Measurements from ENCODE around the gene PIP4K2A. TPM values are rescaled to one million over a fixed set of nuclear protein-coding genes. Genes with fewer than 3 reads are reported as not detected.
"Not testable (repeated sequence)": the region's sequence is repeated elsewhere in the genome, so short reads cannot be mapped to it uniquely, and the experiment has no call there.

The PIP4K2A gene
- total and polyA plus RNA-seq, 2 experiments from 2014 or later, result 39.9 to 40.1 TPM

DNA sequence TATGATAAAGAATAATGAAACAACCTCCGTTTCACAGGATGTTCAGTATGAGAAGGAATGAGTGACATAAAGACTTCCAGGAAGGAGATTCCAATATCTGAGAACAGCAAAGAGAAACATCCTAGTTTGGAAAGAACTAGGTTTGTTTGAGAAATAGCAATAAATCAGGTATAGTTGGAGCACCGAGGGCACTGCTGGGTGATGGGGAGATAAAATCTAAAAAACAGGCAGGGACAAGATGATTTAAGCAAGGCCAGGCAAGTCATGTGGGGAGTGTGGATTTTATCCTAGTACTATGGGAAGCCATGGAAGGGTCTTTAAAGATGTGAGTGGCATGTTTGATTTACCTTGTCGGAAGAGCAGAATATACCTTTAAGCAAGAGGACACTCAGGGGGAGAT, 199.4 kb downstream of the PIP4K2A start (continued):
- TF ChIP-seq, protein P1, sequence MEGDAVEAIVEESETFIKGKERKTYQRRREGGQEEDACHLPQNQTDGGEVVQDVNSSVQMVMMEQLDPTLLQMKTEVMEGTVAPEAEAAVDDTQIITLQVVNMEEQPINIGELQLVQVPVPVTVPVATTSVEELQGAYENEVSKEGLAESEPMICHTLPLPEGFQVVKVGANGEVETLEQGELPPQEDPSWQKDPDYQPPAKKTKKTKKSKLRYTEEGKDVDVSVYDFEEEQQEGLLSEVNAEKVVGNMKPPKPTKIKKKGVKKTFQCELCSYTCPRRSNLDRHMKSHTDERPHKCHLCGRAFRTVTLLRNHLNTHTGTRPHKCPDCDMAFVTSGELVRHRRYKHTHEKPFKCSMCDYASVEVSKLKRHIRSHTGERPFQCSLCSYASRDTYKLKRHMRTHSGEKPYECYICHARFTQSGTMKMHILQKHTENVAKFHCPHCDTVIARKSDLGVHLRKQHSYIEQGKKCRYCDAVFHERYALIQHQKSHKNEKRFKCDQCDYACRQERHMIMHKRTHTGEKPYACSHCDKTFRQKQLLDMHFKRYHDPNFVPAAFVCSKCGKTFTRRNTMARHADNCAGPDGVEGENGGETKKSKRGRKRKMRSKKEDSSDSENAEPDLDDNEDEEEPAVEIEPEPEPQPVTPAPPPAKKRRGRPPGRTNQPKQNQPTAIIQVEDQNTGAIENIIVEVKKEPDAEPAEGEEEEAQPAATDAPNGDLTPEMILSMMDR (conservative IDR thresholded peaks at IDR 0.05; ENCODE audit: low read depth in 2 of 2), result no peak
- TF ChIP-seq, protein P2, sequence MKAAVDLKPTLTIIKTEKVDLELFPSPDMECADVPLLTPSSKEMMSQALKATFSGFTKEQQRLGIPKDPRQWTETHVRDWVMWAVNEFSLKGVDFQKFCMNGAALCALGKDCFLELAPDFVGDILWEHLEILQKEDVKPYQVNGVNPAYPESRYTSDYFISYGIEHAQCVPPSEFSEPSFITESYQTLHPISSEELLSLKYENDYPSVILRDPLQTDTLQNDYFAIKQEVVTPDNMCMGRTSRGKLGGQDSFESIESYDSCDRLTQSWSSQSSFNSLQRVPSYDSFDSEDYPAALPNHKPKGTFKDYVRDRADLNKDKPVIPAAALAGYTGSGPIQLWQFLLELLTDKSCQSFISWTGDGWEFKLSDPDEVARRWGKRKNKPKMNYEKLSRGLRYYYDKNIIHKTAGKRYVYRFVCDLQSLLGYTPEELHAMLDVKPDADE (IDR thresholded peaks at IDR 0.05), result no peak
- TF ChIP-seq CREB1 (CRISPR knock-in tag; IDR thresholded peaks at IDR 0.05; ENCODE audit: low read depth) (no peak), ZNF114 (CRISPR knock-in tag; IDR thresholded peaks at IDR 0.05) (no peak), EZH2phosphoT487 (IDR thresholded peaks at IDR 0.05; ENCODE audit: unreplicated experiment) (no peak), STAT1 (IDR thresholded peaks at IDR 0.05; ENCODE audit: unreplicated experiment) (no peak), ZNF331 (CRISPR knock-in tag; IDR thresholded peaks at IDR 0.05; ENCODE audit: low read depth) (no peak)

DNA sequence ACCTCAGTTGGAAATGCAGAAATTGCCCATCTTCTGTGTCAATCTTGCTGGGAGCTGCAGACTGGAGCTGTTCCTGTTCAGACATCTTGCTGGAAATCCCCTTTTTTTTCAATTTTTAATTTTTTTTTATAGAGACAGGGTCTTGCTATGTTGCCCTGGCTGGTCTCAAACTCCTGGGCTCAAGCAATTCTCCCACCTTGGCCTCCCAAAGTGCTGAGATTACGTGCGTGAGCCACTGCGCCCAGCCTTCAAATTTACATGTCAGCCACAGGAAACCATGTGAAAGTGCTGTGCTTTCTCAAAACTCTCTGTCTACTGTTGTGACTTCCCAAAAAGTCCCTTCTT, 200.0 kb downstream of the PIP4K2A start:
- not testable (repeated sequence) for ATAC-seq; H3K4me3 Mint-ChIP-seq; H3K36me3 ChIP-seq (ENCODE audit: insufficient read depth); H3K4me1 Mint-ChIP-seq; DNase-seq (ENCODE audit: low spot score); H4K20me1 ChIP-seq (replicated peaks; ENCODE audit: insufficient read depth); H3K27ac ChIP-seq (ENCODE audit: low read depth); H3K36me3 Mint-ChIP-seq (ENCODE audit: low read depth); H3K79me2 ChIP-seq (replicated peaks; ENCODE audit: insufficient read depth); H3K27ac Mint-ChIP-seq; H3K4me1 ChIP-seq (ENCODE audit: insufficient read depth); H3F3A ChIP-seq (replicated peaks; ENCODE audit: low read depth); H3K9me2 ChIP-seq (ENCODE audit: insufficient read depth); H3K27me3 Mint-ChIP-seq (ENCODE audit: insufficient read depth, low read depth, poor library complexity)
- Histone ChIP-seq H3K4me3 (peak overlapping the region; percentile 49), H2AFZ (peak overlapping the region; percentile 91), H3K27me3 (ENCODE audit: insufficient read depth) (peaks cover 11% of the 10 kb centered on the region), H3K4me2 (peak overlapping the region; percentile 77)
- peaks cover 20% of the 10 kb centered on the region for H3K9me3 Mint-ChIP-seq

DNA sequence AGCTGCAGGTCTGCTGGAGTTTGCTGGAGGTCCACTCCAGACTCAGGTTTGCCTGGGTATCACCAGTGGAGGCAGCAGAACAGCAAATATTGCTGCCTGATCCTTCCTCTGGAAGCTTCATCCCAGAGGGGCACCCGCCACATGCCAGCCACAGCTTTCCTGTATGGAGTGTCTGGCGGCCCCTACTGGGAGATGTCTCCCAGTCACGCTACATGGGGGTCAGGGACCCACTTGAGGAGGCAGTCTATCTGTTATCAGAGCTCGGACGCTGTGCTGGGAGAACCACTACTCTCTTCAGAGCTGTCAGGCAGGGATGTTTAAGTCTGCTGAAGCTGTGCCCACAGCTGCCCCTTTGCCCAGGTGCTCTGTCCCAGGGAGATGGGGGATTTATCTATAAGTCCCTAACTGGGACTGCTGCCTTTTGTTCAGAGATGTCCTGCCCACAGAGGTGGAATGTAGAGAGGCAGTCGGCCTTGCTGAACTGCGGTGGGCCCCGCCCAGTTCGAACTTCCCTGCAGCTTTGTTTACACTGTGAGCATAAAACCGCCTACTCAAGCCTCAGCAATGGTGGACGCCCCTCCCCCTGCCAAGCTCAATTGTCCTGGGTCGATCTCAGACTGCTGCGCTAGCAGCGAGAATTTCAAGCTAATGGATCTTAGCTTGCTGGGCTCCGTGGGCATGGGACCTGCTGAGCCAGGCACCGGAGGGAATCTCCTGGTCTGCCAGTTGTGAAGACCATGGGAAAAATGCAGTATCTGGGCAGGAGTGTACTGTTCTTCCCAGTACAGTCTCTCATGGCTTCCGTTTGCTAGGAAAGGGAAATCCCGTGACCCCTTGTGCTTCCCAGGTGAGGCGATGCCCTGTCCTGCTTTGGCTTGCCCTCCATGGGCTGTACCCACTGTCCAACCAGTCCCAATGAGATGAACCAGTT, 200.6 kb downstream of the PIP4K2A start:
- peak overlapping the region; percentile 10; the same call in 1 of the 3 replicates for H3K4me3 Mint-ChIP-seq
- peak overlapping the region; percentile 49 for H3K4me3 ChIP-seq
- H3K27me3 Mint-ChIP-seq (ENCODE audit: insufficient read depth, low read depth, poor library complexity); H3K9me2 ChIP-seq (ENCODE audit: insufficient read depth); H3K36me3 ChIP-seq (ENCODE audit: insufficient read depth); H3F3A ChIP-seq (replicated peaks; ENCODE audit: low read depth); H3K27ac ChIP-seq (ENCODE audit: low read depth); H3K27ac Mint-ChIP-seq; H4K20me1 ChIP-seq (replicated peaks; ENCODE audit: insufficient read depth); H3K4me1 ChIP-seq (ENCODE audit: insufficient read depth); H3K36me3 Mint-ChIP-seq (ENCODE audit: low read depth); H3K4me1 Mint-ChIP-seq; H3K79me2 ChIP-seq (replicated peaks; ENCODE audit: insufficient read depth): not testable (repeated sequence)
- H3K27me3 ChIP-seq (ENCODE audit: insufficient read depth), result peaks cover 11% of the 10 kb centered on the region
- H2AFZ ChIP-seq, result peak overlapping the region; percentile 91
- ATAC-seq, result peak; percentile 95
- H3K4me2 ChIP-seq, result peak overlapping the region; percentile 77
- TF ChIP-seq, protein P1 (conservative IDR thresholded peaks at IDR 0.05; ENCODE audit: low read depth in 2 of 2), result peak; percentile 55 to 64
- peak; percentile 68 for TF ChIP-seq ZNF331 (CRISPR knock-in tag; IDR thresholded peaks at IDR 0.05; ENCODE audit: low read depth)
- DNase-seq (ENCODE audit: low spot score), result peak; percentile 84
- H3K9me3 Mint-ChIP-seq, result peaks cover 26% of the 10 kb centered on the region

DNA sequence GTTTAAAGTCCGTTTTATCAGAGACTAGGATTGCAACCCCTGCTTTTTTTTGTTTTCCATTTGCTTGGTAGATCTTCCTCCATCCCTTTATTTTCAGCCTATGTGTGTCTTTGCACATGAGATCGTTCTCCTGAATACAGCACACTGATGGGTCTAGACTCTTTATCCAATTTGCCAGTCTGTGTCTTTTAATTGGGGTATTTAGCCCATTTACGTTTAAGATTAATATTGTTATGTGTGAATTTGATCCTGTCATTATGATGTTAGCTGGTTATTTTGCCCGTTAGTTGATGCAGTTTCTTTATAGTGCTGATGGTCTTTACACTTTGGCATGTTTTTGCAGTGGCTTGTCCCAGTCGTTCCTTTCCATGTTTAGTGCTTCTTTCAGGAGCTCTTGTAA, 202.4 kb downstream of the PIP4K2A start:
- not testable (repeated sequence) for H3K9me2 ChIP-seq (ENCODE audit: insufficient read depth); H3K4me1 Mint-ChIP-seq; H3K4me3 ChIP-seq; H3K4me1 ChIP-seq (ENCODE audit: insufficient read depth); H2AFZ ChIP-seq; H4K20me1 ChIP-seq (replicated peaks; ENCODE audit: insufficient read depth); H3K27me3 Mint-ChIP-seq (ENCODE audit: insufficient read depth, low read depth, poor library complexity); H3K27ac ChIP-seq (ENCODE audit: low read depth); H3F3A ChIP-seq (replicated peaks; ENCODE audit: low read depth); H3K4me2 ChIP-seq; H3K36me3 ChIP-seq (ENCODE audit: insufficient read depth); H3K79me2 ChIP-seq (replicated peaks; ENCODE audit: insufficient read depth); H3K27ac Mint-ChIP-seq; H3K4me3 Mint-ChIP-seq; ATAC-seq; DNase-seq (ENCODE audit: low spot score); H3K36me3 Mint-ChIP-seq (ENCODE audit: low read depth)
- H3K9me3 Mint-ChIP-seq, result peaks cover 34% of the 10 kb centered on the region
- H3K27me3 ChIP-seq (ENCODE audit: insufficient read depth), result peaks cover 11% of the 10 kb centered on the region

DNA sequence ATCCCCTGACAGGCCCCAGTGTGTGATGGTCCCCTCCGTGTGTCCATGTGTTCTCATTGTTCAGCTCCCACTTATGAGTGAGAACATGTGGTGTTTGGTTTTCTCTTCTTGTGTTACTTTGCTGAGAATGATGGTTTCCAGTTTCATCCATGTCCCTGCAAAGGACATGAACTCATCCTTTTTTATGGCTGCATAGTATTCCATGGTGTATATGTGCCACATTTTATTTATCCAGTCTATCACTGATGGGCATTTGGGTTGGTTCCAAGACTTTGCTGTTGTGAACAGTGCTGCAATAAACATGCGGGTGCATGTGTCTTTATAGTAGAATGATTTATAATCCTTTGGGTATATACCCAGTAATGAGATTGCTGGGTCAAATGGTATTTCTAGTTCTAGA, 206.2 kb downstream of the PIP4K2A start:
- not testable (repeated sequence) for H3K36me3 ChIP-seq (ENCODE audit: insufficient read depth); H3K4me2 ChIP-seq; ATAC-seq; H3K4me1 Mint-ChIP-seq; H3K36me3 Mint-ChIP-seq (ENCODE audit: low read depth); H3K4me1 ChIP-seq (ENCODE audit: insufficient read depth); H3K27me3 Mint-ChIP-seq (ENCODE audit: insufficient read depth, low read depth, poor library complexity); H3F3A ChIP-seq (replicated peaks; ENCODE audit: low read depth); H3K27ac Mint-ChIP-seq; H2AFZ ChIP-seq; H4K20me1 ChIP-seq (replicated peaks; ENCODE audit: insufficient read depth); H3K4me3 Mint-ChIP-seq; DNase-seq (ENCODE audit: low spot score); H3K79me2 ChIP-seq (replicated peaks; ENCODE audit: insufficient read depth); H3K4me3 ChIP-seq; H3K9me2 ChIP-seq (ENCODE audit: insufficient read depth); H3K27me3 ChIP-seq (ENCODE audit: insufficient read depth); H3K27ac ChIP-seq (ENCODE audit: low read depth)
- peaks cover 34% of the 10 kb centered on the region for H3K9me3 Mint-ChIP-seq
